Measurements from ENCODE around the gene IL12B. TPM values are rescaled to one million over a fixed set of nuclear protein-coding genes. Genes with fewer than 3 reads are reported as not detected.
"Not testable (repeated sequence)": the region's sequence is repeated elsewhere in the genome, so short reads cannot be mapped to it uniquely, and the experiment has no call there.

IL12B gene
- total RNA-seq: 0.08 TPM

DNA sequence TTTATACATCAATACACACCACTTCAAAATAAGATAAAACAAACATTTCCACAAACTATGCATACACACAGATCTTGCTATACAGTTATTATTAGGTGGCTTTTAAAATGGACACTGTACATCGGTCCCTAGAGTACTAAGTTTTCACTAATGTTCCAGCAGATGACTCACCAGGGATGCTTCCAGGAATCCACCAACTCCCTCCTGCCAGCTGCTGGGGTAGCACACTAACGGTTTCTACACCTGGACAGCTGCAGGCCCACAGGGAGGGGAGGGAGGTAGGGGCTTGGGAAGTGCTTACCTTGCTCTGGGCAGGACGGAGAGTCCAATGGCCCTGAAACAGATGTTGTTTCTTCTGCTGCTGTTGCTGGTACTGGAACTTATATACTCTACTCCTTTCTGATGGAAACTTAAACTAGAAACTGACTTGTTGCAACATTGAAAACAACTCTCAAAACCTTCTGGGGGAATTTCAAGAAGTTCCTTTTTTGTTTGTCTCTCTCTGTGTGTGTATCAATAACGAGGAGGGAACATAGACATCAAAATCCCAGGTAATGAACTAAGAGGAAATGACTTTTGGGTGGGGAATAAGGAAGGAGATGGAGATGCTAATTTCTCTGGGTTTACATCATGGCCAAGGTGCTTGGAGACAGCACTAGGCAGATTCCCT is at the start of gene IL12B:
IL12B (minus strand) TSS at position 357 of the 670 bp plus-strand sequence. CDS start 3,705 bp downstream, outside the sequence.
- ATAC-seq: no peak

DNA sequence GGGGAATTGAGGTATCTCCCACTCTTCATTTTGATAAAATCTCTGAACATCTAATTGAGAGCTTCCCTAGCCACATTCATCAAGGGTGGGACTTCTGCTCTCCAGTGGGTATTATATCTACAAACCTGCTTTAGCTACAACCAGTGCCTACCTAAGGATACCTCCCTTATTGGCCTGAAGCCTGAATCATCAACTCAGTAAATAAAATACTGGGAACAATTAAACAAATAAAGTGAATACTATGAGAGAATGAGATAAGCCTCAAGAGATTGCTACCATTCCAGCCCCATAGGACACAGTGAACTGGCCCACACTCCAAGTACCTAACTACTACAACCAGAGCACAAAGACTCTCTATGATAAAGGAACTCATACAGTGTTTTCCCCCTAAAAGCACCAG is 47.4 kb upstream of the IL12B start:
- no peak for ATAC-seq

DNA sequence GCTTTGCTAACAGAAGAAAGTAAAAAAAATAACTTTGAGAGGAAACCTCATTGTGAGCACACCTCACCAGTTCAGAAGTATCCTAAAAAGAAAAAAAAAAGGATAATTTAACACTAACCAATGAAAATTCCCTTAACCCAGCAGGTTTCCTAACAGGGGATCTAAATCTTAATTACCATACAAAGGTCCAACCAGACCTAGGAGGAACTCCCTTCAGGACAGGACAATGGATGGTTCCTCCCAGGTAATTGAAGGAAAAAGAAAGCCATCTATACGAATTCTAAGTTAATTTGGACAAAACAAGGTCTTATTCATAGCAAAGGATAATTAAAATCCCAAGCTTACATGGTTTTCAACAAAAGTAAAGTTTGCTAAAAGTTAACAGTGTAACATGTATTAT is 37.6 kb upstream of the IL12B start:
- ATAC-seq: not testable (repeated sequence)

DNA sequence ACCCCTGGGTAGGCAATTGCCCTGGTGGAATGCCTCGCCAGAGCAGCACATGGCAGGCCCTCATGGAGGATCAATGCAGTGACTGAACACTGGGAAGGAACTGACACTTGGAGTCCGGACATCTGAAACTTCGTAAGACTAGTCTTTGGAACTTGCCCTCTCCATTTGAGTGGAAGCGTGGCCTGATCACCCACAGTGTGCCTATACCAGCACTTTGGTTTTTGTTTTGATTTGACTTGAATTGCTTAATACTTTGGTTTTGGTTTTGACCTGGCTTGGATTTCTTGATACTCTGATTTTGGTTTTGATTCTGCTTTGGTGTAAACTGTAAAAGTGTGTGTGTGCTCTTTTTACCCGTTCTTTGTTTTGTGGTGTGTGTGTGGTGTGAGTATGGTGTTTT is 36.5 kb upstream of the IL12B start:
- ATAC-seq: not testable (repeated sequence)

DNA sequence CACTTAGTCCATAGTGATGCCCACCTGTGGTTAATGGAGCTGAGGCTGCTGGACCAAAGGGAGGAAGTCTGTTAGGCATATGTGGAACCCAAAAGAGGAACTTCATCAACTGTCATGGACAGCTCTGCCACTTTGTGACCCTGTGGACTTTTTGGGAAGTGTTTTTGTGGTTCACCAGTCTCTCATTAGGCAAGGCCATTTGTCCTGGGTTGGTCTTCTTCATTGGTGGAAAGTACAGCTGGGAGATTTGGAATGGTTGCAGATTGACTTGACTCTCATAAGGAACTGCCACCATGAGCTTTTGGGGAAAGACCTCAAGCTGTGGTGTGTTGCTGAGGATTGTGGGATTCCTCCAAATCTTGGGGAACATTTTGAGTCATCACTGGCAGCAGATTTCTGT is 31.9 kb upstream of the IL12B start:
- ATAC-seq: no peak

DNA sequence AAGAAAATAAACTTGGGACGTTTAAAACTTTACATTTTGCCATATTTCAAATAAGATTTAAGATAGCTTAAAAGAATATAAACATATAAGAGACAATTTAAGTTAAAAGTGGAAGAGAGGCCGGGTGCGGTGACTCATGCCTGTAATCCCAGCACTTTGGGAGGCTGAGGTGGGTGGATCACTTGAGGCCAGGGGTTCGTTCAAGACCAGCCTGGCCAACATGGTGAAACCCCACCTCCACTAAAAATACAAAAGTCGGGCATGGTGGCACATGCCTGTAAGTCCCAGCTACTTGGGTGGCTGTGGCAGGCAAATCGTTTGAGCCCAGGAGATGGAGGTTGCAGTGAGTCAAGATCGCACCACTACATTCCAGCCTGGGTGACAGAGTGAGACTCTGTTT is 29.6 kb upstream of the IL12B start:
- not testable (repeated sequence) for ATAC-seq

DNA sequence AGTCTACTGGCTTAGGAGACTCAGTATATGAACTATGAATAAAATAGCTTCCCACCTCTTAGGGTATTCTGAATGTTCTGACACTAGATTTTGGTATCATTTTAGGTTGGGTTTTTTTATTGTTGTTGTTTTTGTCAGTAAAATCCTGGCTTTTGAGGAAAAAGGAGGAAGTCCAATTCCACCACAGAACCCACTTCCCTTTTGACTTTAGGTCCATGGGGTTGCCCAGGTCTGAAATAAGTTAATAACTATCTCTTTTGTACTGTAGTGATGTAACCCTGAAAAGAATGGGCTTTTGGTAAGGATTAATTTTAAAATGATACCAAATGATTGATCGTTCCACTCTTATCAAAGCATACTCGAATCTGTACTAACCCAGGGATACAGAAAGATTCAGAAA is 29.1 kb upstream of the IL12B start:
- ATAC-seq: no peak

DNA sequence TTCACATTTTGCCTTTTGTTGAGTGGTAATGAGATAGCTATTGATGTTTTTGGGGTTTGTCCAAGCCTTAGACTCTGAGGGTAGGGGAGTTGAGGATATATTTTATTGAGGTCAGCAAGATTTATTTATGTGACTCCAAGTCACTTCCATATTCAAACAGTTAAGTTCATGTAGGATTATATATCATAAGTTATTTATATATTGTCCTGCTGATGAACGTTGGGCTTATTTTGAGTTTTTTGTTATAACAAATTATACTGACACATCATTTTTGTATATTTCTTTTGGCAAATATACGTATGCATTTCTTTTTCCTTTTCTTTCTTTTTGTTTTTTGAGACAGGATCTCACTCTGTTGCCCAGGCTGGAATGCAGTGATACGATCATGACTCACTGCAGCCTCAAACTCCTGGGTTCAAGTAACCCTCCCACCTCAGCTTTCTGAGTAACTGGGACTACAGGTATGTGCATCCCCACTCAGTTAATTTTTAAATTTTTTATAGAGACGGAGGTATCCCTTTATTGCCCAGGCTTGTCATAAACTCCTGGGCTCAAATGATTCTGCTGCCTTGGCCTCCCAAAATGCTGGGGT is 23.5 kb upstream of the IL12B start:
- no peak for ATAC-seq

DNA sequence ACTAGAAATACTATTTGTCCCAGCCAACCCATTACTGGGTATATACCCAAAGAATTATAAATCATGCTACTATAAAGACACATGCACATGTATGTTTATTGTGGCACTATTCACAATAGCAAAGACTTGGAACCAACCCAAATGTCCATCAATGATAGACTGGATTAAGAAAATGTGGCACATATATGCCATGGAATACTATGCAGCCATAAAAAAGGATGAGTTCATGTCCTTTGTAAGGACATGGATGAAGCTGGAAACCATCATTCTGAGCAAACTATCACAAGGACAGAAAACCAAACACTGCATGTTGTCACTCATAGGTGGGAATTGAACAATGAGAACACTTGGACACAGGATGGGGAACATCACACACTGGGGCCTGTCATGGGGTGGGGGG is 20.4 kb upstream of the IL12B start:
- ATAC-seq: not testable (repeated sequence)

DNA sequence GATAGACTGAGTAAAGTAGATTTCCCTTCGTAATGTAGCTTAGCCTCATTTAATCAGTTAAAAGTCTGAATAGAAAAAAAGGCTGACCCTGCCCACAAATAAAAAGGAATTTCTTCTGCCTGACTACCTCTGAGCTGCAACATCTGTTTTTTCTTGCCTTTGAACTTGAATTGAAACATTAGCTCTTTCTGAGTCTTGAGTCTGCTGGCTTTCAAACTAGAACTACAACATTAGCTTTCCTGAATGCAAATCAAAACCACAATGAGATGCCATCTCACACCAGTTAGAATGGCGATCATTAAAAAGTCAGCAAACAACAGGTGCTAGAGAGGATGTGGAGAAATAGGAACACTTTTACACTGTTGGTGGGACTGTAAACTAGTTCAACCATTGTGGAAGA is 19.9 kb upstream of the IL12B start:
- not testable (repeated sequence) for ATAC-seq

DNA sequence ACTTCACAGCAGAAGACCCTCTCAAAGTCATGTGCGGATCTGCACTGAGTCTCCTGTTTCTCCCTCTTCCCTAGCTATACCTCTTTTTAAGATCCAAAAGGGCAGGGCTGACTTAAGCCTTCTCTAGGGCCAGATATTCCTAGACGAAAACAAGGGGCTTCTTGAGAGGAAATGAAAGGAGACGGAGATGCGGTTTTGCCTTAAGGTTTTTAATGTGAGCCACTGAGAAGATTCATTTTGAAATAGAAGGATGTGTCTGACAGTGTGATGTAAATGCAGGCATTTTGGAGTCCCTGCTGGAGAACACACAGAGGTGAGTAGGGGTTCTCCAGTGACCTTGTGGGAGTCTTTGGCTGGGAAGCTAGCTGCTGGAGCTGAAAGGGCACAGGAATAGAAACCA is 15.6 kb upstream of the IL12B start:
- no peak for ATAC-seq

DNA sequence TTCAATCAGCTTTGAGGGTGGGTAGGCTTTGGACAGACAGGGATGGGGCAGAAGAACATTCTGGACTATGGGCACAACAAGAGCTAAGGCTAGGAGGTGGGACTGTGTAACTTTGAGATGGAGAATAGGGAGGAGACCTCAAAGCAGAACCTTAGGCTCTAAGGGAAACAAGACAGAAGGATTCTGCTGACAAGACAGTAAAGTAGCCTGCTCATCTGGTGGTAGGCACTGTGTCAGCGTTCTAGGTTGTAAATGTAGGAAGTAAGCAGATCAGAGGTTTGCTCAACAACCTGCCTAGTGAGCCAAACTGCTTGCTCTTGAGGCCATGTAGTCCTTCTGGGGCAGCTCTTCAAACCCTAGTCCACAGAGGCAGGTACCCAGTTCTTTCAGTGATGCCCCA is 15.0 kb upstream of the IL12B start:
- ATAC-seq: peak; percentile 57

DNA sequence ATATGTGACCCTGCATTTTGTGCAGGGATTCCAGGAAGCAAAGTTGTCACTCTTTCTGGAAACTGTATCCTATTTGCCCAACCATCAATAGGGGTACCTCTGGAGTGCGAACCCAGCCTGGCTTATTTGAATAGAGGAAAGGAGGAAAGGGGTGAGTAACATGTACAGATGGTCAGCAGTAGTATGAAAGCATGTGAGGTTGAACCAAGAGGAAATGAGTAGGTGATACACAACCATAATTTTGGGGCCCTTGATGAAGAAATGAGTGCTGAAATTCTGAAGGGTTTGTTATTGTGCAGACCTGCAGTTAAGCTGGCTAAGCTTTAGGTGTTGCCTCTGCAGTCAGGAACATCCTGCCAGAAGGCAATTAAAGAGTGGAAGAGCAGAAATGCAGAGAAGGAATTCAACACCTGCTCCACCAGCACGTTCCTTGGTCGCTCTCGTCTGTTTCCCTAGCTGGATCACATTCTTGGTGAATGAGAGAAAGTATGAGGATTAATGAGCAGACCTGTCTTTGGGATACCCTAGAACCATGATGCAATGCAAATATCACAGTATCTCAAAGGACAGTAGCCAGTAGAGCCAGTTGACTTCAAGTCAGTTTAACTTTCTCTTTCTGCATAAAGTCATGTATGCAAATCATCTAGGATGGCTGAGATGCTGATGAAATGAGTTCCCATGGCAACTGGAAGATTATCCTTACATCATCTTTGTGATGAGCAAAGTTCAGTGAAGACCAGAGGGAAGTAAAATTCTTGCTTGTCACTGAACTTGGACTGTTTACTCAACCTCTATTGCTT is 13.2 kb upstream of the IL12B start:
- peak; percentile 18 for ATAC-seq

DNA sequence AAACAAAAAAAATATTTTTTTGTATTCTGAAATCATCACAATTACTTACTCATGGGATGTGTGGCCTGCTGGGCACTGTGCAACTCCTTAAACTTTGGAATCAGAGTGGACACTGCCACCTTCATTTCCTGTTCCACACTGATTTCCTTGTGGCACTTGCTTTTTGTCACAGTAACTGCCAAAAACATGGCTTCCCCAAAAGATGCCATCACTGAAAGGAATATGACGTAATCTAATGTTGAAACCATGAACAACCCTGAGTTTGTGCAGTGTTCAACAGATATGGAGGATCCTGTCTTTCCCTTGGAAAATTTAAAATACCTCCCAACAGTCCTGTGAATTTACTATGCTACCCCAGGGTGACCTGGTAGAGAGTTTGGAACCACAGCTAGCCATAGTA is 12.6 kb upstream of the IL12B start:
- ATAC-seq: no peak

DNA sequence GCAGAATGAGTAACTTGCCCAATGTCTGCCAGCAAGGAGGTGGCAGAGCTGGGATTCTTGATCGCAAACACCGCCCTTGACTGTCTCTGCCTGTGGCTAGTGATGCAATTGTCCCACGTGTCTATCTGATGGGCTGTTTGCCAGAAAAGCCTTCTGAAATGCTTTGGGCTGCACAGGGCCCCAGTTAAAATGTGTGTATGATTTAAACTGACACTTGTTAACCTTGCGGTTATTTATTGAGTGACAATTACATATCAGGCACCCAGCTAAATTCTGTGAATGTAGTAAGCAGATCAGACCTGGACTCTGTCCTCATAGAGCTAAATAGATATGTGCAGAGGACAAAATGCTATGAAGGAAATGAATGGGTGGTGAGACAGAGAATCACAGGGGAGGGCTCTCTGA is 11.6 kb upstream of the IL12B start:
- ATAC-seq: peak; percentile 76

DNA sequence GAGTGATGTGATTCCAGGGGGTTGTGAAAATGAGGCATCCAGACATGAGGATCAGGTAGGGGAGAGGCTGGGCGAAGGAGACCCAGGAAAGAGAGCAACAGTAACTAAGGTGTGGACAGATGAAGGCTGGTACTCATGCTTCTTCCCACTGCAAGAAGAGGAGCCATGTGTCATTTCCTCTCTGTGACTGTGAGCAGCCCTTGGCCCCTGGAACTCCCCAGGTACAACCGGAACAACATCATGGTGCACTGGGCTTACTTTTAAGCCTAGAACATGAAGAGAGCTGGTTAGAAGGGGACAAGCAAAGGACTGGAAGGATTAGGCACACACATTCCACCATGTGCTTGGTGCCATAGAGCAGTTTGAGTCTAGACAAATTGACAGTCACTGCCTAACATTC is 10.9 kb upstream of the IL12B start:
- ATAC-seq: no peak

DNA sequence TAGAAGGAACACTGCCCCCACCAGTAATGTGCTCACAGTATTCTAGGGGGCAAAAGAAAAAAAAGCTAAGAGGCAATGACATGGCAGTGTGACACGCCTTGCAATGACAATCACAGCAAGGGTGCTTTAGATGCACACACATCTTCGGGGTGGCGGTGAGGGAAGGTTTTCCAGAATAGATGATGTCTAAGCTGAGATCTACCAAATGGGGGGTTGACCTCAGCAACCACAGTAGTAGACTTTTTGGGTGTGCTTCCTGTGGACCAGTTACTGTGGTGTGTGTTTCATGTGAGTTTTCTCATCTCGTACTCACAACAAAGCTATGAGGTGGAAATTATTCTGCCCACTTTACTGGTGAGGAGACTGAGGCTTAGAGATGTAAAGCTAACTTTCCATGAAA is 10.2 kb upstream of the IL12B start:
- no peak for ATAC-seq

DNA sequence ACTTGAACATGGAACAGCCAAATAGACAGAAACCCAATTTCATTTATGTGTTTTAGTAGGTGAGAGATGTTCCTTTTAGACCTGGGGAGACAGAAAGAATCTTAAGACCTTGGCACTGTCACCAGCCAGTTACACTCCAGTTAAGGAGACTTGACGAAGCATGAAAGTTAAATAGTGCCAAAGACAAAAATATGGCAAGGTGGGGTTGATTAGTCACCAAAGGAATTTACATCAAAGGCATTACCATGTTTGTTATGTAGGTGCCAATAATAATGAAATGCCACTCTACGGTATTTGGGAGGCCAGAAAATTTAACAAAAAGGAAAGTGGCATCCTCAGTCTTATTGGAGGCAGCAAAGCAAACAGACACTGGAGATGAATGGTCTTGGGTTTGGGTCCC is 9.2 kb upstream of the IL12B start:
- peak; percentile 55 for ATAC-seq

DNA sequence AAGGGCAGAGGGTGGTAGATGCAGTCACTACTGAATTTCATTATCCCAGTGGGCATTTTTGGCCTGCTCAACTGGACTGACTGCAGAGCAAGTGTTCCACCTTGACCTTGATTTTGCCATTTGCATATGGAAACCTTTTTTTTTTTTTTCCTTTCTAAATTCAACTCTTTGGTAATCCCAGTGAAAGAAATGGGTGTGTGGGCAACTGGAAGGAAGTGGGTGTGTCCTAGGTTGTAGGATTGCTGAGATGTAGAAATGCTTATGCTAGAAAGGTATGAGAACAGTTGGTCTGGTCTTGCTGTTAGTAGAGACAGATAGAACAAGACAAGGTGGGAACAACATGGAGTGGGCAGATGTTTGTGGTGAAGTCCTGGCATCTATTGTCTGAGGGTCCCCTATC is 7.8 kb upstream of the IL12B start:
- peak; percentile 56 for ATAC-seq

DNA sequence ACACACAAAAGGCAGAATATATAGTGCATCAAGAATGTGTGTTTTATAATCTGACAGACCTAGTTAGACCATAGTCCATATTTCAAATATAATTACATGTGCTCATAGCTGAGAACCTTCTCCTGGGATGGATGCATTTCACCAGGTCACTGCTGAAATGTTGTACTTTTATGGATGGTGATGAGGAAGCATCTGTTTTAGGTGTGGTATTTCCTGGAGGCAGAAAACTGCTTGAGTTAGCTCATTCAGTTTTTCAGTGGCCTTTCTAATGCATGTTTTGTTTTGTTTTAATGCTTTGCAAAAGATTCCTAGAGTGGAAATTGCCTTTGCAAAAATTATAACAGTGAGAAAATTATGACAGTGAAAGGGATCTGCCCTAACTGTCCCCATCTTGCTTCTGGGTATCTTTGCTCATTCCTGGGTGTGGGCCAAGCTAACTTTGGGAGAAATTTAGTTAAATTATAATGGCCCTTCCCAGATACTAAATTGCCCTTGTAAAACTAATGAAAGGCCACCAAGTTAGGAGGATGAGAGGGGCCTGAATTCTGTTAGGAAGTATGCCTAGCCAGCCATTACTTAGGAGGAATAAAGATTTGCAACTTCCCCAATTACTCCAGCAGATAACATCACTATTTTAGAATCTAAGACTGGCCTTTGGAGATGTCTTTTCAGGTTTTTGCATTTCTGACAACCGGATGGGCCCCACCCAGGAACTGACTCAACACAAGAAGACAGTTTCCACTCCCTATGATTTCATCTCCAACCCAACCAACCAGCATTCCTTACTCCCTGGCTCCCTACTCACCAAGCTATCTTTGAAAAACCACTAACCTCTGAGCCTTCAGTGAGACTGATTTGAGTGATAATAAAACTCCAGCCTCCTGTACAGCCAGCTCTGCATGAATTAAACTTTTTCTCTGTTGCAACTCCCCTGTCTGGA is 7.0 kb upstream of the IL12B start:
- ATAC-seq: peak; percentile 85

DNA sequence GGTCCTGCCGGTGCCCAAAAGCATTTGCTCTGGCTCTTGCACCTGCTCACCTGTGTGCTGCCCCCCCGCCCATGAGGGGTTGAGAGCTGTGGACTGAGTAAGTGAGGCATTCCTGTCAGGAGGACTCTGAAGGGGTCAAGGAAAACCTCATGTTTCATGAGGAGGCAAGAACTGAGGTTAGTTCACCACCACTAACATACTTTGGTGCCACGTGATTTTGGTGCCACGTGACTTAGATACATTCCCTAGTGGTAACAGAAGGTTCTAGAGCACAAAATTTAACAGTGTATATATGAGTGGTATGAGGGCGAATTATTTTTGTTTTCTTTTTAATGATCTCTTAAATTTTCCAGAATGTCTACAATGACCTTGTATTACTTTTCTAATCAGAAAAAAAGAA is 6.3 kb upstream of the IL12B start:
- no peak for ATAC-seq

DNA sequence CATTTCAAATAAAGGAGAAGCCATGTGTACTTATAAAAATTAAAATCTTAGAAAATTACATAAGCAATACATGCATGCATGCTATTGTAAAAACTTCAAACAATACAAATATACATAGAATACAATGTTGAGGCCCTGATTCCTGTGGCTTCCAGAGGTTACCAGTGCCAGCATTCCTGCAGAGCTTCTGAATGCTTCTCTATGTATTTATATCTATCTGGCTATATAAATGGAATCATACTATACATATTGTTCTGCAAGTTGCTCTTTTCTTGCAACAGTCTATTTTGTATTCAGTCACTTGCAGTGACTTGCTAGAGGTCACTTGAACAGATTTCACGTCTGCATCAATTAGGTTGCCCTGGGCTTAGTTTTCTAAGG is 3.2 kb upstream of the IL12B start:
- ATAC-seq: no peak

Data from esophagus mucosa (tissue), 1 donor.